Epidermal melanocyte (primary cell): ENCODE data around the gene FBXO27.
A peak's percentile ranks its signal among the peaks of the same experiment; 100 is the strongest.
"Not testable (repeated sequence)": the region's sequence is repeated elsewhere in the genome, so short reads cannot be mapped to it uniquely, and the experiment has no call there.

ENCODE experiments used
- DNase-seq: peaks from one replicate; pipeline ENCODE4 v3.0.0; 2011; ENCODE audit warnings: low spot score; ENCODE audit not compliant: insufficient read length

The FBXO27 gene

GRCh38 chr19:39038098-39038497, 5.7 kb upstream of the FBXO27 start:
- peak; percentile 23 for DNase-seq

GRCh38 chr19:39037194-39037593, 4.8 kb upstream of the FBXO27 start:
- no peak for DNase-seq

- no peak for DNase-seq
Observed at GRCh38 chr19:39036581-39036980, 4.2 kb upstream of the FBXO27 start.

- DNase-seq, result peak; percentile 63
Observed at GRCh38 chr19:39031368-39032062, 834 bp downstream of the FBXO27 start.

GRCh38 chr19:39030854-39031367, 1.4 kb downstream of the FBXO27 start:
- DNase-seq, result no peak

- DNase-seq, result no peak
Observed at GRCh38 chr19:39024875-39025641, 7.3 kb downstream of the FBXO27 start.

GRCh38 chr19:39021063-39021462, 11.3 kb downstream of the FBXO27 start:
- DNase-seq, result no peak

GRCh38 chr19:39017646-39018045, 14.7 kb downstream of the FBXO27 start:
- no peak for DNase-seq

- no peak for DNase-seq
Observed at GRCh38 chr19:39017026-39017425, 15.3 kb downstream of the FBXO27 start.

- DNase-seq, result no peak
Observed at GRCh38 chr19:39014037-39014436, 18.3 kb downstream of the FBXO27 start.

- no peak for DNase-seq
Observed at GRCh38 chr19:39009001-39009400, 23.3 kb downstream of the FBXO27 start.

GRCh38 chr19:39008137-39008536, 24.2 kb downstream of the FBXO27 start:
- DNase-seq, result no peak

GRCh38 chr19:39007096-39007495, 25.3 kb downstream of the FBXO27 start:
- no peak for DNase-seq

GRCh38 chr19:39004403-39004802, 27.9 kb downstream of the FBXO27 start:
- no peak for DNase-seq

GRCh38 chr19:39003796-39004195, 28.6 kb downstream of the FBXO27 start:
- DNase-seq, result no peak

GRCh38 chr19:39003188-39003587, 29.2 kb downstream of the FBXO27 start:
- DNase-seq, result no peak

GRCh38 chr19:39001041-39001440, 31.3 kb downstream of the FBXO27 start:
- no peak for DNase-seq

GRCh38 chr19:38997576-38997975, 34.8 kb downstream of the FBXO27 start:
- not testable (repeated sequence) for DNase-seq

- DNase-seq, result no peak
Observed at GRCh38 chr19:38993271-38993670, 39.1 kb downstream of the FBXO27 start.

- no peak for DNase-seq
Observed at GRCh38 chr19:38990949-38991697, 41.2 kb downstream of the FBXO27 start.

GRCh38 chr19:38989614-38990013, 42.7 kb downstream of the FBXO27 start:
- DNase-seq, result not testable (repeated sequence)

- DNase-seq, result no peak
Observed at GRCh38 chr19:38989066-38989605, 43.2 kb downstream of the FBXO27 start.
